ENCODE measurements around the gene C11orf24. TPM values are rescaled to one million over a fixed set of nuclear protein-coding genes. Genes with fewer than 3 reads are reported as not detected.
"Not testable (repeated sequence)": the region's sequence is repeated elsewhere in the genome, so short reads cannot be mapped to it uniquely, and the experiment has no call there.

C11orf24 gene
- total and polyA plus RNA-seq, 8 donors = 5.8 to 35.1 (median 20.1) TPM

- WGBS, 5 donors = 35 to 46% (median 36%) methylated on average over 8 of the region's 8 CpGs
- Histone ChIP-seq H3K36me3 (no peaks in the 10 kb centered on the region), H3K4me1 (peaks cover 0 to 7% (median 0%) of the 10 kb centered on the region in 4 donors), H3K4me3 (peak overlapping the region in 1 of 4 donors; percentile 13), H3K27ac (peak overlapping the region in 2 of 5 donors; percentile 43 to 54), H3K27me3 (no peaks in the 10 kb centered on the region), H3K9me3 (peaks cover 0 to 5% (median 0%) of the 10 kb centered on the region in 4 donors)
- intact Hi-C loops (cut with DNase I; ENCODE audit: low total_unique reads) = no loop called here
- TF ChIP-seq EP300 (IDR thresholded peaks at IDR 0.05) (no peak), POLR2AphosphoS5 (IDR thresholded peaks at IDR 0.05) (no peak), POLR2A (IDR thresholded peaks at IDR 0.05) (no peak)
- TF ChIP-seq, protein P1, sequence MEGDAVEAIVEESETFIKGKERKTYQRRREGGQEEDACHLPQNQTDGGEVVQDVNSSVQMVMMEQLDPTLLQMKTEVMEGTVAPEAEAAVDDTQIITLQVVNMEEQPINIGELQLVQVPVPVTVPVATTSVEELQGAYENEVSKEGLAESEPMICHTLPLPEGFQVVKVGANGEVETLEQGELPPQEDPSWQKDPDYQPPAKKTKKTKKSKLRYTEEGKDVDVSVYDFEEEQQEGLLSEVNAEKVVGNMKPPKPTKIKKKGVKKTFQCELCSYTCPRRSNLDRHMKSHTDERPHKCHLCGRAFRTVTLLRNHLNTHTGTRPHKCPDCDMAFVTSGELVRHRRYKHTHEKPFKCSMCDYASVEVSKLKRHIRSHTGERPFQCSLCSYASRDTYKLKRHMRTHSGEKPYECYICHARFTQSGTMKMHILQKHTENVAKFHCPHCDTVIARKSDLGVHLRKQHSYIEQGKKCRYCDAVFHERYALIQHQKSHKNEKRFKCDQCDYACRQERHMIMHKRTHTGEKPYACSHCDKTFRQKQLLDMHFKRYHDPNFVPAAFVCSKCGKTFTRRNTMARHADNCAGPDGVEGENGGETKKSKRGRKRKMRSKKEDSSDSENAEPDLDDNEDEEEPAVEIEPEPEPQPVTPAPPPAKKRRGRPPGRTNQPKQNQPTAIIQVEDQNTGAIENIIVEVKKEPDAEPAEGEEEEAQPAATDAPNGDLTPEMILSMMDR (IDR thresholded peaks at IDR 0.05) = no peak
- DNase-seq = no peak
Observed at GRCh38 chr11:68287419-68287818, 15.6 kb upstream of the C11orf24 start.

GRCh38 chr11:68284588-68284987 lies 12.8 kb upstream of the C11orf24 start:
- H3K9me3 ChIP-seq; H3K27ac ChIP-seq; H3K36me3 ChIP-seq; DNase-seq; H3K4me1 ChIP-seq; H3K27me3 ChIP-seq; intact Hi-C loops (cut with DNase I; ENCODE audit: low total_unique reads); H3K4me3 ChIP-seq: not testable (repeated sequence)
- 86 to 97% (median 93%) methylated on average over 3 of the region's 3 CpGs for WGBS, 5 donors

GRCh38 chr11:68282861-68283230 lies 11.1 kb upstream of the C11orf24 start:
- Histone ChIP-seq H3K4me3 (no peak overlapping the region), H3K4me1 (peaks cover 0 to 7% (median 0%) of the 10 kb centered on the region in 4 donors), H3K27me3 (no peaks in the 10 kb centered on the region), H3K36me3 (no peaks in the 10 kb centered on the region), H3K9me3 (no peaks in the 10 kb centered on the region), H3K27ac (no peak overlapping the region)
- no peak for DNase-seq
- TF ChIP-seq, protein P1 (IDR thresholded peaks at IDR 0.05) = no peak
- TF ChIP-seq POLR2A (IDR thresholded peaks at IDR 0.05) (no peak), EP300 (IDR thresholded peaks at IDR 0.05) (no peak), POLR2AphosphoS5 (IDR thresholded peaks at IDR 0.05) (no peak)
- 93 to 96% (median 95%) methylated on average over 14 of the region's 14 CpGs for WGBS, 5 donors
- intact Hi-C loops (cut with DNase I; ENCODE audit: low total_unique reads) = no loop called here

DNA sequence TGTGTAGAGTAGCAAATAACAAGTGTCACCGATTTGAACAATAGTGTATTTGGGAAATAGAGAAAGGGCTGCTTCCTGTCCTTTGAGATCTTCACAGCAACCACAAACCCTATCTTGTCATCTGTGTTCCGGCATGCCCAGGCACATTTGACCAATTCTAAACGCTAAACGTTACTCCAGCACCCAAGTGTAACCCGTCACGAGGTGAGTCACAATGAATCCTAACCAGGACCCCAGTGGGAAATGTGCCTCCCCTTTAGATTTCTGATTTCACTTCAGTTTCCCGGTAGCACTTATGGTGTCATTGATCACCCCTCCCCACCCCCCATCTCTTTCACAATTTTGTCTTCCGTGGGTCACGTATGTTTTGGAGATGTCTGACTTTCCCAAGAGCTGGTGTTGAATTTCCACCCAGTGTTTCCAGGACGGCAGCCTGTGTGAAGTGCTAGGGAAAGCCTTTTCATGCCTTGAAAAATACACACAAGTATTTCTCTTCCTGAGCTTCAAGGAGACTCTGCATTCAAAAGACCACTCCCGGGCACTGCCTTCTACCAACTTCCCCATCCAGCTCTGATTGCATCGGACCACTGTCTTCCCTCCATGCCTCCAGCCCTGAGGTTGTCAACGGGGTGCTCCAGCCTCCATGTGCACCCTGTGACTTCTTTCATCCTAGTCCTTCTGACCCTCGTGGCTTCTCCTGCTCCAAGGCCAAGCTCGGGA lies 10.5 kb upstream of the C11orf24 start:
- DNase-seq = no peak
- TF ChIP-seq POLR2AphosphoS5 (IDR thresholded peaks at IDR 0.05) (no peak), POLR2A (IDR thresholded peaks at IDR 0.05) (no peak), EP300 (IDR thresholded peaks at IDR 0.05) (no peak)
- TF ChIP-seq, protein P1 (IDR thresholded peaks at IDR 0.05) = no peak
- no peaks in the 10 kb centered on the region for H3K36me3 ChIP-seq
- H3K4me3 ChIP-seq = no peak overlapping the region
- intact Hi-C loops (cut with DNase I; ENCODE audit: low total_unique reads) = no loop called here
- H3K4me1 ChIP-seq = peaks cover 0 to 5% (median 0%) of the 10 kb centered on the region in 4 donors
- no peak overlapping the region for H3K27ac ChIP-seq
- no peaks in the 10 kb centered on the region for H3K27me3 ChIP-seq
- 62 to 73% (median 69%) methylated on average over 15 of the region's 15 CpGs for WGBS, 5 donors
- H3K9me3 ChIP-seq = no peaks in the 10 kb centered on the region

DNA sequence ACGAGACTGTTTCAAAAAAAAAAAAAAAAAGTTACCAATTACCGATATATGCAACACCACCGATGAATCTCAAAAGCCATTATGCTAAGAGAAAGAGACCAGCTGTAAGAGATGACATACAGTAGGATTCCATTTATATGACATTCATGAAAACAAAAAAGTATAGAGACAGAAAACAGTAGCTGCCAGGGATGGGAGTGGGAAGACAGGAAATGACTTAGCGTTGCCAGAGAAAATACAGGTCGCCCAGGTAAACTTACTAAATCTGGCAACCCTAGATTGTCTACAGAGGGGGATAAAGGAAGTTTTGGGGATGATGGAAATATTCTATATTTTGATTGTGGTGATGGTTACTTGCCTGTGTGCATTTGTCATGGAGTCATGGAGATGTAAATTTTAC lies 7.9 kb upstream of the C11orf24 start:
- no peak overlapping the region for H3K4me3 ChIP-seq
- TF ChIP-seq EP300 (IDR thresholded peaks at IDR 0.05) (no peak), POLR2AphosphoS5 (IDR thresholded peaks at IDR 0.05) (no peak), POLR2A (IDR thresholded peaks at IDR 0.05) (no peak)
- TF ChIP-seq, protein P1 (IDR thresholded peaks at IDR 0.05) = no peak
- H3K9me3 ChIP-seq = no peaks in the 10 kb centered on the region
- intact Hi-C loops (cut with DNase I; ENCODE audit: low total_unique reads) = no loop called here
- no peaks in the 10 kb centered on the region for H3K36me3 ChIP-seq
- no peak for DNase-seq
- H3K27ac ChIP-seq = no peak overlapping the region
- 82 to 90% (median 84%) methylated on average over 5 of the region's 5 CpGs for WGBS, 5 donors
- H3K4me1 ChIP-seq = peaks cover 0 to 2% (median 0%) of the 10 kb centered on the region in 4 donors
- H3K27me3 ChIP-seq = no peaks in the 10 kb centered on the region
